PC-3 (cell line): ENCODE measurements around the gene TLR3.

Experiments
- CTCF ChIP-seq: fragments of 300-600 bp; sonication (generic); conservative IDR thresholded peaks from 2 replicates; pipeline ENCODE4 v1.5.1; 2017; ENCODE audit warnings: antibody characterized with exemption, low read depth, mild to moderate bottlenecking, low read length
- EZH2 ChIP-seq: fragments of 300-600 bp; sonication (generic); IDR thresholded peaks from one replicate; pipeline ENCODE4 v1.6.1; 2017; ENCODE audit warnings: antibody characterized with exemption, mild to moderate bottlenecking, low read length; ENCODE audit not compliant: unreplicated experiment
- EZH2phosphoT487 ChIP-seq: fragments of 300-600 bp; sonication (generic); IDR thresholded peaks from 2 replicates; pipeline ENCODE4 v1.6.1; 2018; ENCODE audit warnings: mild to moderate bottlenecking, antibody characterized with exemption, low read length, borderline replicate concordance

- TF ChIP-seq CTCF (no peak), EZH2 (no peak), EZH2phosphoT487 (no peak)
Observed at GRCh38 chr4:186072516-186072915, 3.6 kb downstream of the TLR3 start.
